Measurements from ENCODE around the gene RAB11FIP4.

DNA sequence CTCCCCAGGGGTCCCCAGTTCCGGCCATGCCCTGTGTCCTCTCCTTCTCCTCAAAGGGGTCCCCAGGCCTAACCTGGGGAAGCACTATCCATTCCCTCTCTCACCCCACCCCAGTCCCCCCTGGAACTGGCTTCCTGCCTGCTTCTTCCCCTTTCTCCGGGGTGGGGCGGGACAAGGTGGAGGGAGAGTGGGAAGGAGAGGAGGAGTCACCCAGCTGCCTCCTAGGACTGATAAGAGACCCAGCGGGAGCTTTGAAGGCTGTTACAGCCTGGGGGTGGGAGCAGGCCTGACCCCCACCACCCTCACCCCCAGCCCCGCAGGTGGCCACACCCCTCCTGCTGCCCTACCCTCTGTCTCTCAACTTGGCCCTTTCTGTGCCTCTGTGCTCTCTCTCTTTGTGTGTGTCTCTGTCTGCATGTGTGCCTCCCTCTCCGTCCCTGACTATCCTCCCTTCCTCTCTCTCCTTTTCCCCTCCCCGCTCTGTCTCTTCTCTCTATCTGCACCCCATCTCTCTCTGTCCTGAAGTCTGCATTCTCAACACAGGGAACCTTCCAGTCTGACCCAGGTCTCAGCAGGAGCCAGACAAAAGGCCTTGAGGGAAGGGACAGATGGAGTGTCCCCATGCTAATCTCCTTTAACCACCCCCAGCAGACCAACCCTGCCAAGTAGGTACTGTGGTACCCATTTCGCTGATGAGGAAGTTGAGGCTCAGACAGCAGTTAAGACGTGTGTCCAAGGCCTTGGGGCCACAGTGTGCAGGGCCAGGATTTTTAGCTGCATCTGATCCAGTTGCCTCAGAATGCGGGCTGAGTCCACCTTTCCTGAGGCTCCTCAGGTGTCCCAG is 66.1 kb downstream of the RAB11FIP4 start:
- TF ChIP-seq ZNF570 (CRISPR knock-in tag; IDR thresholded peaks at IDR 0.05; ENCODE audit: borderline replicate concordance) (no peak), RORA (CRISPR knock-in tag; IDR thresholded peaks at IDR 0.05) (no peak), POLR2A (IDR thresholded peaks at IDR 0.05; ENCODE audit: insufficient read depth in 1 of 2, low read depth in 2 of 2, low read length in 2 of 2) (no peak), CREB1 (IDR thresholded peaks at IDR 0.05) (no peak), CREB1 (CRISPR knock-in tag; IDR thresholded peaks at IDR 0.05) (no peak), ESRRA (CRISPR knock-in tag; IDR thresholded peaks at IDR 0.05; ENCODE audit: low read depth) (no peak), ZNF550 (CRISPR knock-in tag; IDR thresholded peaks at IDR 0.05; ENCODE audit: borderline replicate concordance) (no peak)

Measured in HepG2 (cell line).